Stimulated activated CD8-positive, alpha-beta memory T cell treated with anti-CD3 and anti-CD28 coated beads, Interleukin-7, amount 100 ng/mL, for 4 hours (primary cell): ENCODE results near the gene TECTB.

Experiments used
- DNase-seq, 2 donors: peaks; one replicate each; pipeline ENCODE4 v3.0.0-alpha.2; 2020; ENCODE audit warnings: low read depth in 2 of 2

Gene TECTB

DNA sequence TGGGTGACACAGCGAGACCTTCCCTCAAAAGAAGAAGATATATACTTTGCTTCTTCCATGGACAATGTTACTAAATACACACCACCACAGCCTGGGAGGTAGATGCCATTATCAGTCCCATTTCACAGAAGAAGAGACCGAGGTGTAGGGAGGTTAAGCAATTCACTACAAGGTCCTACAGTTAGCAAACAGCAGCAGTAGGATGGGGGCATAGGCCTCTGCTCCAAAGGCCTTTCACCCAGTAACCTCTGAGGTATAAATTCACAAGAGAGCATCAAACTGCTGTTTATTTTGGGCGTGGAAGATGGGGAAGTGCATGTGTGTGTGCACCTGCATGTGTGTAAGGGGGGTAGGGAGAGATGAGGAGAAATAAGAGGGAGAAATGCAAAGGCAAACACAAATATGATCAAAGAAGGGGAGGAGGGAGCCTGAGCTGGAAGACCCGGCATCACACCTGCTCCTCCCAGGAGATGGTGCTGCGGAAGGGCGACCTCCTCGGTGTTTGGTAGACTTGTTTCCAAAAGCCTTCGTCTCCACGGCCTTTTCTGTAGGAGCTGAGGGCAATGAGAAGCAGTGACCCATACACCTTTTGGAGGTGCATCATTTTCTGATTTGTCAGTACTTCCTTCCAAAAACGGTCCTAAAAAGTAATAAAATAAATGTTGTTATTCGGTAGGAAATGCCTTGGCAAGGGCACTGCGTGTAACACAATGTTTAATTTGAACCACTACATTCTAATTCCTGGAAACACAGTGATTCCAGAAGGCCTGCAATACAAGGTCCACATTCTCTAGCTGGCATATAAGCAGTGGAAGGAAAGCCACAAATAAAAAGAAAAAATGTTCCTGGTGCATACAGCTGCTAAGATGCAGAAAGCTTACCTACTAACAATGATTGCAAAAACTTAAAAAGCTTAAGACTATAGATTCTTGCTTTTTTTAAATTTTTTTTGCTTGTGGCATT, 64.8 kb downstream of the TECTB start:
- DNase-seq = no peak

DNA sequence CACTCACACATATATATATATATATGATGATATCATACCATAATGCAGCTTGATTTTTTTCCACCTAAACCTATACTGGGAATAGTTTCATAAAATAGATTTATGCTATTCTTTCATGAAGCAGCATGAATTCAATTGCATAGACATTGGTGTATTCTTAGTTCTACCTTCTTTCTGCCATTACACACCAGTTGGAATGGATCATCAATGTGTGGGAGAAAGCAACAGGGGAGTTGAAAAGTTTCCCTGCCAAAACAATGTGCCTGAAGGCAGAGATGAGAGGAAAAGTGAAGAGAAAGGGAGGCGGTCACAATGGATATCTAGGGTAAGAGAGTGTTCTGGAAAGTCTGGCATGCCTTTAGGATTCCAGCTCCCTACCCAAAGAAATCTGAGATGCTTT, 65.6 kb downstream of the TECTB start:
- DNase-seq = no peak

DNA sequence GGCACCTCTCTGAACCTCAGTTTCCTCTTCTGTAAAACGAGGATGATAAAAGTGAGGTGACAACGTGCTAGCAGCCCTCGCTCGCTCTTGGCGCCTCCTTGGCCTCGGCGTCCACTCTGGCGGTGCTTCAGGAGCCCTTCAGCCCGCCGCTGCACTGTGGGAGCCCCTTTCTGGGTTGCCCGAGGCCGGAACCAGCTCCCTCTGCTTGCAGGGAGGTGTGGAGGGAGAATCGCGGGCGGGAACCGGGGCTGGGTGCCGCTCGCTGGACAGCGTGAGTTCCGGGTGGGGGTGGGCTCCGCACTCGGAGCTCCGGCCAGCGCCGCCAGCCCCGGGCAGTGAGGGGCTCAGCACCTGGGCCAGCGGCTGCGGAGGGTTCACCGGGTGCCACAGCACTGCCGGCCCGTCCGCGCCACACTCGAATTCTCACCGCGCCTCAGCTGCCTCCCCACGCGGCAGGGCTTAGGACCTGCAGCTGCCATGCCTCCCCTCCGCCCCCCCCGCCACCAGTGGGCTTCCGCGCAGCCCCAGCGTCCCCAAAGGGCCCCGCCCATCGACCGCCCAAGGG, 66.4 kb downstream of the TECTB start:
- DNase-seq = no peak

DNA sequence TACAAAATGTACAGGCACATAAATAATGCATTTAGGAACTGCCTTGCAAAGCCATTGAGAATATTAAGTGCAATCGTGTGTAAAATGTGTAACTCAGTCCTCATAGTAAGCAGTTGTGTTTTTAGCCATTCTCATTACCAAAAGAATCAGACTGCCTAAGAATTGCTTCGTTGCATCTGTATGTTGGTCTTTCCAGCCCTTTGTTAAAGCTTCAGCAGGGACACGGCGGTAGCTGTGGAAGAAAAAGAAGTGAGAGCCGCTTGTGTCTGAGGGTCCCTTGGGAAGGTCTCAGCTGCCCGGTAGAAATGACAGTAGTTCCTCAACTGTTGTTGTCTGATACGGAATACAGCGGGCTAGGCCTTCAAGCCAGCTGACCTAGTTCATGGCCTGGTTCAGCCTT, 67.9 kb downstream of the TECTB start:
- no peak for DNase-seq

DNA sequence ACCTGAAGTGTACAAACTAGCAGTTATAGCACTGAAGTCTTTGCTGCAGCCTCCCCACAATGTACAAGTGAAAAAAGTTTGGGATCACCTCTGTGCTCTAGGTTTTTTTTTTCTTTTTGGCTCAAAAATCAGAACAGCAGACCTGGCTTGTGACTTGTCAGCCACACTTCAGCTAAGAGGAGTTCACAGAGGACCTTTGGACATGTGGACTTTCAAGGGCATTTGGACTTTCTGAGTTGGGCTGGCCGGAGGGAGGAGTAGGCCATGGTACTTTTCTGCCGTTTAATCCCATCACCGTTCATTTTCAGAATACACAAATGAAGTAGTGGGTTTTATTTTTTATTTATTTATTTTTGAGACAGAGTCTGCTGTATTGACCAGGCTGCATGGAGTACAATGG, 68.8 kb downstream of the TECTB start:
- DNase-seq = no peak

DNA sequence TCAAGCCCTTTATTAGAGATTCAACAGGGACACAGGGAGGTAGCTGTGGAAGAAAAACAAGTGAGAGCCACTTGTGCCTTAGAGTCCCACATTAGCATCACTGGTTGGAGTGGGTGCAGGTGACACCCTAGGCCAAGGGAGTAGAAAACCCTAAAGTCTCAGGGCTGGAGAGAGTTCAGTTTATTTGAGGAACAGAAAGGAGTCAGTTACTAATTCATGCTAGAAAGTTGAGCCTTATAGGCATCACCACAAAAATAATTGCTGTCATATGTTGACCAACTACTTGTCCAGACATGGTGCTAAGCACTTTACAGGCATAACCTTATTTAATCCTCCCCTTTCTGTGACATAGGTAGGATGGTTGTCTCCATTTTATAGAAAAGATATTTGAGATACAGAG, 69.8 kb downstream of the TECTB start:
- no peak for DNase-seq
